HCT116 (cell line): ENCODE results near the gene RGS19. TPM values are rescaled to one million over a fixed set of nuclear protein-coding genes. Genes with fewer than 3 reads are reported as not detected.

Experiments used
- ATAC-seq: fragments of 200-7000 bp; cut with Tn5 transposase; 2 replicates; pipeline ENCODE4 v1.9.1; 2020; ENCODE audit warnings: mild to moderate bottlenecking, moderate library complexity
- BruUV-seq: library from RNA; stranded (reverse); fragments of 400-500 nt; replicated peaks from 2 replicates; lab custom pipeline; 2021; lab: Mats Ljungman, UMichigan
- CTCF ChIA-PET: fragments of 300-600 bp; sonication (Branson Sonifier 250); formaldehyde crosslinking; loops from one replicate; lab custom pipeline; 2021; ENCODE audit warnings: antibody characterized with exemption; lab: Charles Lee
- POLR2A ChIA-PET: fragments of 300-600, 350-600 bp; sonication (Branson Sonifier 250); formaldehyde crosslinking; loops from one replicate; lab custom pipeline; 2021; ENCODE audit warnings: antibody characterized with exemption; lab: Charles Lee
- RAD21 ChIA-PET, 2 experiments: fragments of 300-600 bp; sonication (Branson Sonifier 250); formaldehyde crosslinking; loops; one replicate each; lab custom pipeline; 2023; ENCODE audit warnings: low total read pairs in 2 of 2; ENCODE audit not compliant: uncharacterized antibody in 2 of 2, unreplicated experiment in 2 of 2, low non-redundant PET in 1 of 2; lab: Charles Lee
- DNase-seq: peaks from one replicate; pipeline ENCODE4 v3.0.0-alpha.2; 2010; ENCODE audit warnings: low read depth, low spot score
- H2AFZ ChIP-seq: fragments of 200-600 bp; shearing (Covaris generic), sonication (generic); 2 replicates; pipeline ENCODE4 v1.6.1; 2017; ENCODE audit warnings: low read depth, mixed run types, mixed read lengths, antibody characterized with exemption, low read length; ENCODE audit not compliant: poor library complexity, severe bottlenecking
- H3K27ac ChIP-seq: 2 replicates; pipeline ENCODE4 v1.5.1; 2012; ENCODE audit warnings: low read depth, low read length
- H3K27me3 ChIP-seq: fragments of 200-600 bp; sonication (generic); 2 replicates; pipeline ENCODE4 v1.6.1; 2016; ENCODE audit warnings: mixed run types, low read length, mixed read lengths; ENCODE audit not compliant: insufficient read depth
- H3K36me3 ChIP-seq, 2 experiments: fragments of 200-500 bp in 1 of 2; fragments of 200-600 bp in 1 of 2; sonication (Bioruptor generic) in 1 of 2; sonication (generic) in 1 of 2; 2 replicates each; pipeline versions ENCODE4 v1.5.1 to v1.6.1; 2014 to 2016; ENCODE audit warnings: low read length in 2 of 2, inconsistent platforms in 1 of 2, mixed read lengths in 1 of 2, mixed run types in 1 of 2; ENCODE audit not compliant: insufficient read depth in 2 of 2, control insufficient read depth in 1 of 2
- H3K4me1 ChIP-seq, 2 experiments: fragments of 200-600 bp in 1 of 2; sonication (generic) in 1 of 2; 2 replicates each; pipeline versions ENCODE4 v1.5.1 to v1.6.1; 2012 to 2017; ENCODE audit warnings: low read length in 2 of 2, inconsistent platforms in 1 of 2, mild to moderate bottlenecking in 1 of 2, mixed read lengths in 1 of 2, mixed run types in 1 of 2, moderate library complexity in 1 of 2; ENCODE audit not compliant: insufficient read depth in 2 of 2, control insufficient read depth in 1 of 2
- H3K4me2 ChIP-seq: fragments of 200-600 bp; sonication (generic); 2 replicates; pipeline ENCODE4 v1.6.1; 2017; ENCODE audit warnings: mixed run types, low read length, mixed read lengths
- H3K4me3 ChIP-seq, 2 experiments: fragments of 200-600 bp in 1 of 2; sonication (generic) in 1 of 2; replicated peaks in 1 of 2; 2 replicates each; pipeline ENCODE4 v1.5.1; 2011 to 2016; ENCODE audit warnings: low read length in 2 of 2, control low read depth in 1 of 2, low read depth in 1 of 2, mild to moderate bottlenecking in 1 of 2, mixed read lengths in 1 of 2, mixed run types in 1 of 2
- H3K79me2 ChIP-seq: fragments of 200-600 bp; sonication (generic); 2 replicates; pipeline ENCODE4 v1.6.1; 2017; ENCODE audit warnings: mild to moderate bottlenecking, mixed run types, low read length, moderate library complexity, mixed read lengths; ENCODE audit not compliant: insufficient read depth
- H3K9ac ChIP-seq: fragments of 200-600 bp; sonication (generic); 2 replicates; pipeline ENCODE4 v1.6.1; 2016; ENCODE audit warnings: low read length, mixed read lengths
- H3K9me2 ChIP-seq: fragments of 200-600 bp; sonication (generic), shearing (Covaris generic); 2 replicates; pipeline ENCODE4 v1.6.1; 2017; ENCODE audit warnings: mixed run types, mild to moderate bottlenecking, moderate library complexity; ENCODE audit not compliant: insufficient read depth
- H3K9me3 ChIP-seq, 2 experiments: fragments of 200-500 bp in 1 of 2; fragments of 200-600 bp in 1 of 2; sonication (Bioruptor generic) in 1 of 2; sonication (generic) in 1 of 2; 2 replicates each; pipeline ENCODE4 v1.6.1; 2014 to 2017; ENCODE audit warnings: low read length in 2 of 2, mixed read lengths in 2 of 2, inconsistent platforms in 1 of 2, low read depth in 1 of 2, mild to moderate bottlenecking in 1 of 2, mixed run types in 1 of 2, moderate library complexity in 1 of 2; ENCODE audit not compliant: control insufficient read depth in 1 of 2, insufficient read depth in 1 of 2
- H4K20me1 ChIP-seq: fragments of 200-600 bp; sonication (generic), shearing (Covaris generic); 2 replicates; pipeline ENCODE4 v1.6.1; 2017; ENCODE audit warnings: mixed run types, mild to moderate bottlenecking, moderate library complexity; ENCODE audit not compliant: insufficient read depth
- ATF3 ChIP-seq: IDR thresholded peaks from 2 replicates; pipeline ENCODE4 v1.6.1; 2012
- CEBPB ChIP-seq: IDR thresholded peaks from 2 replicates; pipeline ENCODE4 v1.6.1; 2012; ENCODE audit warnings: low read depth
- EGR1 ChIP-seq: IDR thresholded peaks from 2 replicates; pipeline ENCODE4 v1.6.1; 2012; ENCODE audit warnings: low read depth
- FOSL1 ChIP-seq: IDR thresholded peaks from 2 replicates; pipeline ENCODE4 v1.6.1; 2012; ENCODE audit warnings: low read depth
- POLR2AphosphoS5 ChIP-seq: IDR thresholded peaks from 2 replicates; pipeline ENCODE4 v1.6.1; 2011; ENCODE audit warnings: mild to moderate bottlenecking, low read depth, low read length, moderate library complexity
- RAD21 ChIP-seq: IDR thresholded peaks from 2 replicates; pipeline ENCODE4 v1.6.1; 2012; ENCODE audit warnings: low read depth, mild to moderate bottlenecking
- REST ChIP-seq: IDR thresholded peaks from 2 replicates; pipeline ENCODE4 v1.6.1; 2012; ENCODE audit warnings: low read depth
- TCF7L2 ChIP-seq: IDR thresholded peaks from 2 replicates; pipeline ENCODE4 v1.7.0; 2011; ENCODE audit warnings: borderline replicate concordance, inconsistent platforms; ENCODE audit not compliant: insufficient read depth, insufficient read length; ENCODE audit errors: extremely low read depth
- ZBTB33 ChIP-seq: IDR thresholded peaks from 2 replicates; pipeline ENCODE4 v1.6.1; 2011; ENCODE audit warnings: mild to moderate bottlenecking, low read length, moderate library complexity; ENCODE audit not compliant: insufficient replicate concordance; ENCODE audit errors: extremely low read depth
- ZNF274 ChIP-seq: fragments of 200-500 bp; sonication (Bioruptor generic); IDR thresholded peaks from 2 replicates; pipeline ENCODE4 v1.6.1; 2014; ENCODE audit warnings: mild to moderate bottlenecking, low read depth, low read length, inconsistent platforms
- intact Hi-C: fragments of 100-400 bp; cut with micrococcal nuclease; formaldehyde crosslinking; loops from 2 replicates; pipeline ENCODE4 v1.10.0; 2022
- total RNA-seq: library from RNA; stranded (reverse); gene quantifications from one replicate; pipeline ENCODE4 v1.2.1, GENCODE V29; 2021; ENCODE audit not compliant: unreplicated experiment

Gene RGS19
- total RNA-seq, 1 experiment from 2014 or later = 21.4 TPM

GRCh38 chr20:64111841-64112641, 32.7 kb upstream of the RGS19 start:
- H3K27ac ChIP-seq = no peak overlapping the region
- intact Hi-C loops = no loop called here

More at GRCh38 chr20:64111841-64112641, 32.7 kb upstream of the RGS19 start:
- no peaks in the 10 kb centered on the region for H4K20me1 ChIP-seq
- H3K79me2 ChIP-seq = no peaks in the 10 kb centered on the region
- TF ChIP-seq FOSL1 (no peak), ZBTB33 (no peak), REST (no peak), ZNF274 (no peak), CEBPB (no peak), POLR2AphosphoS5 (no peak), RAD21 (no peak), EGR1 (no peak), TCF7L2 (no peak), ATF3 (no peak)
- no peaks in the 10 kb centered on the region for H3K27me3 ChIP-seq
- RAD21 ChIA-PET = no interaction called here
- no peaks in the 10 kb centered on the region for H3K4me1 ChIP-seq
- H3K9me2 ChIP-seq = no peaks in the 10 kb centered on the region
- H3K4me3 ChIP-seq = no peak overlapping the region
- no peak overlapping the region for H3K4me2 ChIP-seq
- no peaks in the 10 kb centered on the region for H3K36me3 ChIP-seq
- H3K9ac ChIP-seq = no peak overlapping the region
- CTCF ChIA-PET = interaction anchor here (1.6 kb wide), 1 partner anchor 10 kb away, joined by 5 read pairs; no protein-coding TSS in a partner anchor
- no peak for ATAC-seq
- no peak overlapping the region for H2AFZ ChIP-seq
- no peaks in the 10 kb centered on the region for H3K9me3 ChIP-seq
- BruUV-seq = no TSS peak
- DNase-seq = no peak
- POLR2A ChIA-PET = no interaction called here
